Ureter (tissue), 1 donor: ENCODE data around the gene EYS. TPM values are rescaled to one million over a fixed set of nuclear protein-coding genes. Genes with fewer than 3 reads are reported as not detected.
"Not testable (repeated sequence)": the region's sequence is repeated elsewhere in the genome, so short reads cannot be mapped to it uniquely, and the experiment has no call there.

Experiments
- DNase-seq: peaks from one replicate; pipeline ENCODE4 v3.0.0-alpha.2; 2020; ENCODE audit warnings: low spot score
- total RNA-seq: library from RNA; stranded (reverse); gene quantifications from one replicate; pipeline ENCODE4 v1.2.4, GENCODE V29; 2023
- donor health status: DM: yes; HTN: yes; CAD: no.

Gene EYS
- total RNA-seq, 1 donor from 2014 or later, result not detected

- no peak for DNase-seq
Observed at GRCh38 chr6:64049736-64050135, 1657.3 kb downstream of the EYS start.

- no peak for DNase-seq
Observed at GRCh38 chr6:64046746-64047208, 1660.2 kb downstream of the EYS start.

DNA sequence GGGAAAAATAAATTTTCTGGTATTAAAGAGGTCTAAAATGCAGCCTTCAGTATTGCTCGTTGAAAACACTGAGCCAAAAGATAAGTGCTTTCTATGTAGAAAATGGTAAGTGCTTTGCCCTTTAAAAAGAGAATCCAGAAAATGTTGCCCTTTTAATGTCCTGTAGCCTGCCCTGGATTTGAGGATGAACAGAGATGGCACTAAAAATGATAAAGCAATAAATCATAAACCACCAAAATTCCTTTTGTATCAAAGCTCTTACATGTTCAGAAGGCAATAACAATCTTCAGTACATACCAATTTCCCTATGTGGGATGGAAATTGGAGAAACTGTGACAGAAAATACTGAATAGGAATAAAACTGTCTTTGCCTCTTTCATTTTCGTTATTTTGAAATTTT, 1665.7 kb downstream of the EYS start:
- no peak for DNase-seq

GRCh38 chr6:64040113-64040512, 1666.9 kb downstream of the EYS start:
- DNase-seq, result no peak

- no peak for DNase-seq
Observed at GRCh38 chr6:64037427-64037826, 1669.6 kb downstream of the EYS start.

DNA sequence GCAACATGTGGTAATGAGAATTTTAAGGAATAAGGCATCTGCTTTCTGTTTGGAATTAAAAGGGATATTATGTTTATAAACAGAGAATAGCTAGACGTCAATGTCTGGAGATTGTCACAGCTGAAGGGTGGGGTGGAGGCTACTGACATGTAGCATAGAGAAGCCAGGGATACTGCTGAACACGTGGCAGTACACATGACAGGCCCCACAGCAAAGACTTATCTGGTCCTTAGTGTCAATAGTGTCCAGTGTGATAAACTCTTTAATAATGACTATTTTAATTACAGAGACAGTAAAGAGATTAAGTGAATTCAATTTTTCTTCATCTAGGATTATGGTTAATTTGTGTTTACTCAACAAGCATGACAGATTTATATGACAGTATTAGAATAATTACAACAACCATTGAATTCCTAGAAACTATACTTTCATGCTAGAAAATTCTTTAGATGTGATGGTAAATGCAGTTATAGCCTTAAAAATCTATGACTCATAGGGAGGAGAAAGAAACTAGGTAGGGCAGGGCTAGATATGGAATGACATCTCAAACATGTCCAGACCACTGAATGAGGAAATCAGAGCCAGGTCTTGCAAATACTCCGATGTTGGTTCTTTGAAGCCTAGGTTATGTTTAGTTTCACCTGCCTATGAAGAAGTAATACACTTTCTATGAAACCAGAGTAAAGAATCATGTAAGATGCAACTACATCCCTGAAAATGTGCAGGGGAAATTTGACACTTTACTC, 1671.9 kb downstream of the EYS start:
- no peak for DNase-seq

GRCh38 chr6:64034291-64034690, 1672.7 kb downstream of the EYS start:
- DNase-seq, result no peak

DNA sequence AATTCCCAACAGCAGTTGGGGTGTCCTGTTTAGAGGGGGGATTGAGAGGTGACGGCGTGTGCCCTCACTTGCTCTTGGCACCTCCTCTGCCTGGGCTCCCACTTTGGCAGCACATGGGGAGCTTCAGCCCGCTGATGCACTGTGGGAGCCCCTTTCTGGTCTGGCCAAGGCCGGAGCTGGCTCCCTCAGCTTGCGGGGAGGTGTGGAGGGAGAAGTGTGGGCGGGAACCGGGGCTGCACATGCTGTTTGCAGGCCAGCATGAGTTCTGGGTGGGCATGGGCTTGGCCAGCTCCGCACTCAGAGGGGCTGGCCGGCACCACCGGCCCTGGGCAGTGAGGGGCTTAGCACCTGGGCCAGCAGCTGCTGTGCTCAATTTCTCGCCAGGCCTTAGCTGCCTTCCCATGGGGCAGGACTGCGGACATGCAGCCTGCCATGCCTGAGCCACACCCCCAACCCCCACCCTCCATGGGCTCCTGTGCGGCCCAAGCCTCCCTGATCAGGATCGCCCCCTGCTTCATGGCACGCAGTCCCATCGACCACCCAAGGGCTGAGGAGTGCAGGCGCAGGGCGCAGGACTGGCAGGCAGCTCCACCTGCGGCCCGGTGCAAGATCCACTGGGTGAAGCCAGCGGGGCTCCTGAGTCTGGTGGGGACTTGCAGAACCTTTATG, 1675.9 kb downstream of the EYS start:
- DNase-seq, result not testable (repeated sequence)

- DNase-seq, result no peak
Observed at GRCh38 chr6:64023693-64024092, 1683.3 kb downstream of the EYS start.

- no peak for DNase-seq
Observed at GRCh38 chr6:64014595-64014994, 1692.4 kb downstream of the EYS start.

- DNase-seq, result no peak
Observed at GRCh38 chr6:64013011-64013410, 1694.0 kb downstream of the EYS start.

DNA sequence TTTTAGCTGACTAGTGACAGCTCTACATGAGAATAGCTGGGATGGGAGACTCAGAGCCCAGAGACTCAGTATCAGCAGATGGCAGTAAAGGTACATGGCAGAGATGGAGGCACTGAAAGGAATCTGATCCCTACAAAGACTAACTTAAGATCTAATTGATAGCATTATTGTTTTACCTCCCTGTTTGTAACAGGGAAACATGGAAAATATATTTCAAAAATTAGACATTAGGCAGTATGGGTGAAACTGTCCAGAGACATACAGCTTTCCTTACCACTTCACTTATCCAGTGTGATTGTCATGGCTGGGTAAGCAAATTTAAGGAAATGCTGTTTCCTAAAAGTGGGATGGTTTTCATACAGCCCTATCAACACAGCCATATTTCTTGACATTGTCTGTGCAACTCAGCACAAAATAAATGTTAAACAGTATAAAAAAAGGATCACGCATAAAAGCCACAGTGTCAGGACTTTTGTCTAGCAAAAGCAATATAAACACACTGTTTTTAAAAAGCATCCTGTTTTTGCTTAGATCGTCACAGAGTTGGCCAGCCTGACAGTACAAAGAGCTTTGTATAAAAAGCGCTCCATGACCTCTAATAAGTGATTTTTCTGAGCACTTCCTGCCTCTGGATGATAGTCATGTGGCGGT, 1694.5 kb downstream of the EYS start:
- no peak for DNase-seq

- DNase-seq, result no peak
Observed at GRCh38 chr6:64010666-64011065, 1696.4 kb downstream of the EYS start.

DNA sequence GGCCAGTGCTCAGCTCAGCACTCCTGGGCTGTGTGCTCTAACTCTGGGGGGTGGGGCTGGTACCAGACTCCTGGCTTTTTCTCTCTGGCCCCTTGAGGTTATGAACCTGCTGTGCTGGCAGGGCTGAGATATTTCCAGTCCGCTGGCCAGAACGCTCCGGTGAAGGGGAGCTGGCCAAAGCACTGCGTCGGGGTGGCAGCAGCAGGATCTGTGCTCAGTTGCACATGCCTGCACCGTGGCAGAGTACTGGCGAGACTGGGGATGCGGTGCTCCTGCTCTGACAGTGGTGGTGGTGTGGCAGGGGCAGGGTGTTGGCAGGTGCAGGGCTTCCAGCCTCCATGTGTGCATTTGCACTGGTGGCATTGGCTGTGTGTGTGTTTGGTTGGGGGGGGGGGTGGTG, 1697.0 kb downstream of the EYS start:
- DNase-seq, result no peak

- DNase-seq, result no peak
Observed at GRCh38 chr6:64006246-64006645, 1700.8 kb downstream of the EYS start.

GRCh38 chr6:64000818-64001491, 1706.1 kb downstream of the EYS start:
- DNase-seq, result no peak

- DNase-seq, result no peak
Observed at GRCh38 chr6:63999613-64000012, 1707.4 kb downstream of the EYS start.

- no peak for DNase-seq
Observed at GRCh38 chr6:63998991-63999390, 1708.0 kb downstream of the EYS start.

DNA sequence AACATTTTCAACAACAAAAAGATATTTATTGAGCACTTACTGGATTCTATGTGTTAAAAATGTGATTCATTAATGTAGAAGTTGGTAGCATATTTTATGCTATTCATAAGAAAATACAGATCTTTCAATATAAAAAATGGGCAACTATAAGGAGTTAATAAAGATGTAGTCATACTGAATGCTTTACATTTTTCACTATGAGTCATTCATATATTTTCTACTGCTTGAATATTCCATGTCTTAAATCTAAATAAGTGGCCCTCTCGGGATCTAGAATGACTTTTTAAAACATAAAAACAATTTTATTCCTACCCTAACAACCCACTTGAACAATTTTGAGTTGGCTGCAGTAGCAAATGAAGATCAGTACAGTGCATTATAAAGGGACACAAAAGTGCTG, 1709.3 kb downstream of the EYS start:
- no peak for DNase-seq

- DNase-seq, result no peak
Observed at GRCh38 chr6:63997221-63997620, 1709.8 kb downstream of the EYS start.

GRCh38 chr6:63985223-63985622, 1721.8 kb downstream of the EYS start:
- no peak for DNase-seq

GRCh38 chr6:63975699-63976098, 1731.3 kb downstream of the EYS start:
- DNase-seq, result no peak
